ENCODE data around the gene ZNF446.

- TF ChIP-seq ESRRA (IDR thresholded peaks at IDR 0.05; ENCODE audit: low read length) (no peak), EZH2 (IDR thresholded peaks at IDR 0.05; ENCODE audit: borderline replicate concordance, control insufficient read depth, low read depth, low read length) (no peak), POLR2AphosphoS5 (IDR thresholded peaks at IDR 0.05; ENCODE audit: low read length) (peak; percentile 33; the same call in 1 of the 2 replicates), CREB1 (IDR thresholded peaks at IDR 0.05; ENCODE audit: low read depth) (peak; percentile 98), REST (IDR thresholded peaks at IDR 0.05; ENCODE audit: low read depth, low read length) (no peak), SIN3A (IDR thresholded peaks at IDR 0.05; ENCODE audit: low read depth, low read length) (no peak), SMC3 (IDR thresholded peaks at IDR 0.05; ENCODE audit: borderline replicate concordance, low read length) (no peak)
- TF ChIP-seq, protein P1, sequence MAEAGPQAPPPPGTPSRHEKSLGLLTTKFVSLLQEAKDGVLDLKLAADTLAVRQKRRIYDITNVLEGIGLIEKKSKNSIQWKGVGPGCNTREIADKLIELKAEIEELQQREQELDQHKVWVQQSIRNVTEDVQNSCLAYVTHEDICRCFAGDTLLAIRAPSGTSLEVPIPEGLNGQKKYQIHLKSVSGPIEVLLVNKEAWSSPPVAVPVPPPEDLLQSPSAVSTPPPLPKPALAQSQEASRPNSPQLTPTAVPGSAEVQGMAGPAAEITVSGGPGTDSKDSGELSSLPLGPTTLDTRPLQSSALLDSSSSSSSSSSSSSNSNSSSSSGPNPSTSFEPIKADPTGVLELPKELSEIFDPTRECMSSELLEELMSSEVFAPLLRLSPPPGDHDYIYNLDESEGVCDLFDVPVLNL (IDR thresholded peaks at IDR 0.05; ENCODE audit: low read depth, low read length), result no peak
- TF ChIP-seq, protein P2, sequence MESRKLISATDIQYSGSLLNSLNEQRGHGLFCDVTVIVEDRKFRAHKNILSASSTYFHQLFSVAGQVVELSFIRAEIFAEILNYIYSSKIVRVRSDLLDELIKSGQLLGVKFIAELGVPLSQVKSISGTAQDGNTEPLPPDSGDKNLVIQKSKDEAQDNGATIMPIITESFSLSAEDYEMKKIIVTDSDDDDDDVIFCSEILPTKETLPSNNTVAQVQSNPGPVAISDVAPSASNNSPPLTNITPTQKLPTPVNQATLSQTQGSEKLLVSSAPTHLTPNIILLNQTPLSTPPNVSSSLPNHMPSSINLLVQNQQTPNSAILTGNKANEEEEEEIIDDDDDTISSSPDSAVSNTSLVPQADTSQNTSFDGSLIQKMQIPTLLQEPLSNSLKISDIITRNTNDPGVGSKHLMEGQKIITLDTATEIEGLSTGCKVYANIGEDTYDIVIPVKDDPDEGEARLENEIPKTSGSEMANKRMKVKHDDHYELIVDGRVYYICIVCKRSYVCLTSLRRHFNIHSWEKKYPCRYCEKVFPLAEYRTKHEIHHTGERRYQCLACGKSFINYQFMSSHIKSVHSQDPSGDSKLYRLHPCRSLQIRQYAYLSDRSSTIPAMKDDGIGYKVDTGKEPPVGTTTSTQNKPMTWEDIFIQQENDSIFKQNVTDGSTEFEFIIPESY (IDR thresholded peaks at IDR 0.05), result no peak
Measured at GRCh38 chr19:58439576-58440554, 36.3 kb upstream of the ZNF446 start, which contains the start of gene ZNF132.
